Measurements from ENCODE around the gene COMMD7.
"Not testable (repeated sequence)": the region's sequence is repeated elsewhere in the genome, so short reads cannot be mapped to it uniquely, and the experiment has no call there.

The COMMD7 gene

GRCh38 chr20:32764005-32764960 is 21.0 kb upstream of the COMMD7 start:
- no peak for DNase-seq

GRCh38 chr20:32763202-32764004 is 20.1 kb upstream of the COMMD7 start:
- no peak for DNase-seq

GRCh38 chr20:32762754-32763201 is 19.5 kb upstream of the COMMD7 start:
- no peak for DNase-seq

GRCh38 chr20:32761831-32762753 is 18.8 kb upstream of the COMMD7 start, which contains the start of gene DNMT3B:
TSS of gene DNMT3B (plus strand) at chr20:32762385. CDS start at chr20:32780324, 17,939 bp downstream.
- peak; percentile 56 for DNase-seq

GRCh38 chr20:32761417-32761830 is 18.2 kb upstream of the COMMD7 start:
- DNase-seq, result no peak

- DNase-seq, result no peak
These were observed 12.9 kb upstream of the COMMD7 start for GRCh38 chr20:32756156-32756555.

- DNase-seq, result no peak
These were observed 10.5 kb upstream of the COMMD7 start for GRCh38 chr20:32753731-32754130.

GRCh38 chr20:32752458-32753250 is 9.4 kb upstream of the COMMD7 start:
- DNase-seq, result no peak

- no peak for DNase-seq
These were observed 8.6 kb upstream of the COMMD7 start for GRCh38 chr20:32751702-32752457.

GRCh38 chr20:32751293-32751692 is 8.0 kb upstream of the COMMD7 start:
- DNase-seq, result no peak

- DNase-seq, result no peak
These were observed 6.8 kb upstream of the COMMD7 start for GRCh38 chr20:32749914-32750637.

- no peak for DNase-seq
These were observed 688 bp downstream of the COMMD7 start for GRCh38 chr20:32742322-32743236.

GRCh38 chr20:32741151-32741550 is 2.1 kb downstream of the COMMD7 start:
- no peak for DNase-seq

- no peak for DNase-seq
These were observed 5.7 kb downstream of the COMMD7 start for GRCh38 chr20:32737371-32738223.

GRCh38 chr20:32731882-32732266 is 11.4 kb downstream of the COMMD7 start:
- DNase-seq, result no peak

- not testable (repeated sequence) for DNase-seq
These were observed 13.9 kb downstream of the COMMD7 start for GRCh38 chr20:32729334-32729733.

GRCh38 chr20:32728435-32728834 is 14.8 kb downstream of the COMMD7 start:
- DNase-seq, result not testable (repeated sequence)

- DNase-seq, result no peak
These were observed 15.6 kb downstream of the COMMD7 start for GRCh38 chr20:32727683-32728082.
